Measurements from ENCODE around the gene TMEM190. TPM values are rescaled to one million over a fixed set of nuclear protein-coding genes. Genes with fewer than 3 reads are reported as not detected.

TMEM190 gene
- total and polyA plus RNA-seq, 9 of the 15 experiments (the other 6 are each of a cell fraction or from before 2014, with no cell fraction given), result not detected

GRCh38 chr19:55385724-55386492 is 9.3 kb downstream of the TMEM190 start, which contains the start of gene RPL28 (continued):
- TF ChIP-seq AFF4 (CRISPR knock-in tag; IDR thresholded peaks at IDR 0.05) (peak; percentile 40), HINFP (tag; conservative IDR thresholded peaks at IDR 0.05; ENCODE audit: low read depth) (no peak), ZNF24 (IDR thresholded peaks at IDR 0.05) (no peak), STAT5B (CRISPR knock-in tag; IDR thresholded peaks at IDR 0.05) (no peak), CLOCK (CRISPR knock-in tag; IDR thresholded peaks at IDR 0.05; ENCODE audit: borderline replicate concordance) (no peak), ZBTB2 (IDR thresholded peaks at IDR 0.05) (no peak), ZNF445 (CRISPR knock-in tag; IDR thresholded peaks at IDR 0.05; ENCODE audit: low read depth) (no peak), MECOM (CRISPR knock-in tag; IDR thresholded peaks at IDR 0.05) (no peak), ZFP91 (CRISPR knock-in tag; IDR thresholded peaks at IDR 0.05) (no peak), ATF2 (CRISPR knock-in tag; IDR thresholded peaks at IDR 0.05) (no peak), NUFIP1 (IDR thresholded peaks at IDR 0.05; ENCODE audit: partially characterized antibody) (no peak), NBN (IDR thresholded peaks at IDR 0.05; ENCODE audit: low read depth) (no peak), MAFF (IDR thresholded peaks at IDR 0.05; ENCODE audit: low read length) (no peak), ZNF561 (CRISPR knock-in tag; conservative IDR thresholded peaks at IDR 0.05) (no peak)

Data from K562 (cell line).